HEK293T (cell line): ENCODE measurements around the gene THOC5.

Source experiments
- ARNT ChIP-seq: fragments of 450-650 bp; IDR thresholded peaks from 2 replicates; pipeline ENCODE4 v1.6.1; 2017; ENCODE audit warnings: mild to moderate bottlenecking
- BHLHE40 ChIP-seq: fragments of 450-650 bp; IDR thresholded peaks from 2 replicates; pipeline ENCODE4 v1.6.1; 2016; ENCODE audit warnings: mild to moderate bottlenecking, moderate library complexity, borderline replicate concordance
- FOXA1 ChIP-seq: fragments of 450-650 bp; IDR thresholded peaks from 2 replicates; pipeline ENCODE4 v1.6.1; 2016; ENCODE audit warnings: mild to moderate bottlenecking
- FOXK2 ChIP-seq: fragments of 450-650 bp; IDR thresholded peaks from 2 replicates; pipeline ENCODE4 v1.6.1; 2016; ENCODE audit warnings: mild to moderate bottlenecking
- FOXM1 ChIP-seq: fragments of 450-650 bp; IDR thresholded peaks from 2 replicates; pipeline ENCODE4 v1.6.1; 2017; ENCODE audit warnings: mild to moderate bottlenecking, borderline replicate concordance
- HDGF ChIP-seq: fragments of 450-650 bp; IDR thresholded peaks from 2 replicates; pipeline ENCODE4 v1.6.1; 2017; ENCODE audit warnings: antibody characterized with exemption, borderline replicate concordance
- L3MBTL2 ChIP-seq: fragments of 450-650 bp; conservative IDR thresholded peaks from 2 replicates; pipeline ENCODE4 v1.6.1; 2016; ENCODE audit warnings: mild to moderate bottlenecking
- LEF1 ChIP-seq: fragments of 450-650 bp; IDR thresholded peaks from 2 replicates; pipeline ENCODE4 v1.6.1; 2017; ENCODE audit warnings: mild to moderate bottlenecking, borderline replicate concordance
- NFRKB ChIP-seq: fragments of 450-650 bp; IDR thresholded peaks from 2 replicates; pipeline ENCODE4 v1.6.1; 2016; ENCODE audit warnings: mild to moderate bottlenecking, moderate library complexity
- SP1 ChIP-seq: fragments of 450-650 bp; IDR thresholded peaks from 2 replicates; pipeline ENCODE4 v1.6.1; 2017
- SUZ12 ChIP-seq: fragments of 450-650 bp; IDR thresholded peaks from 2 replicates; pipeline ENCODE4 v1.6.1; 2016; ENCODE audit warnings: mild to moderate bottlenecking
- TARDBP ChIP-seq: fragments of 450-650 bp; IDR thresholded peaks from 2 replicates; pipeline ENCODE4 v1.6.1; 2016
- ZNF384 ChIP-seq: fragments of 450-650 bp; IDR thresholded peaks from 2 replicates; pipeline ENCODE4 v1.6.1; 2016
- TF ChIP-seq, protein P1 (sequence below): fragments of 450-650 bp; IDR thresholded peaks from 2 replicates; pipeline ENCODE4 v1.6.1; 2016

DNA sequence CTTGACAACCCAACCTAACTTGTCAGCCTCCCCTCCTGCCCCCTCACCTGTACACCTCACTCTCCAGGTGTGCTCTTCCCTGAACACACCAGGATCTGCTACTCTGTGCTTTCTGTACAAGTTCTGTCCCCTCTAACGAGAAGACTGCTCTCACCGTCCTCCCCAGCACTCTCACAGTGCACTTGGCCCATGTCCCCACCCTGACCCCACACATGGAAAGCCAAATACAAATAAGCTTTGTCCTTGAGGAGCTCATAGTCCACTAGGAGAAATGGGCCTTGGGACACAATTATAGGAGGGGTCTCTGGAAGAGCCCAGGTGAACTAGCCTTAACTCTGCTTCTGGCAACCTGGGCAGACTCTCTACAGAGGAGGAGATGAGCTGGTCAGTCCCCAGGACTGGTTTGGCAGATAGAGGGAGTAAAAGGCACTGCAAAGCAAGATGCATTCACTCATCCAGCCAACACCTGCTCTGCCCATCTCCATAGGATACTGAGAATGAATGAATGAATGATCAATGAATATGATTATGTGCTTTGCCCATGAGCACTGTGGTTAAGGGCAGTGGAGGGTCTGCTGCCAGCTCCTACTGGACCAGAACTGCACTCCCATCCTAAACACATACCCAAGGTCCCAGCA lies 17.5 kb upstream of the THOC5 start:
- TF ChIP-seq HDGF: no peak
- TF ChIP-seq L3MBTL2: no peak
- no peak for TF ChIP-seq FOXA1
- no peak for TF ChIP-seq FOXM1
- TF ChIP-seq, protein P1, sequence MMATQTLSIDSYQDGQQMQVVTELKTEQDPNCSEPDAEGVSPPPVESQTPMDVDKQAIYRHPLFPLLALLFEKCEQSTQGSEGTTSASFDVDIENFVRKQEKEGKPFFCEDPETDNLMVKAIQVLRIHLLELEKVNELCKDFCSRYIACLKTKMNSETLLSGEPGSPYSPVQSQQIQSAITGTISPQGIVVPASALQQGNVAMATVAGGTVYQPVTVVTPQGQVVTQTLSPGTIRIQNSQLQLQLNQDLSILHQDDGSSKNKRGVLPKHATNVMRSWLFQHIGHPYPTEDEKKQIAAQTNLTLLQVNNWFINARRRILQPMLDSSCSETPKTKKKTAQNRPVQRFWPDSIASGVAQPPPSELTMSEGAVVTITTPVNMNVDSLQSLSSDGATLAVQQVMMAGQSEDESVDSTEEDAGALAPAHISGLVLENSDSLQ: no peak
- no peak for TF ChIP-seq SUZ12
- TF ChIP-seq ZNF384: no peak
- TF ChIP-seq TARDBP: no peak
- TF ChIP-seq BHLHE40: no peak
- TF ChIP-seq LEF1: no peak
- no peak for TF ChIP-seq NFRKB
- TF ChIP-seq FOXK2: no peak
- no peak for TF ChIP-seq SP1
- TF ChIP-seq ARNT: no peak
